Endometrial microvascular endothelial cells (primary cell): ENCODE data around the gene TAF6. TPM values are rescaled to one million over a fixed set of nuclear protein-coding genes. Genes with fewer than 3 reads are reported as not detected.

Experiments
- total RNA-seq: library from RNA; depleted of rRNA; stranded (reverse); fragments of >200 nt; gene quantifications from one replicate; pipeline ENCODE4 v1.2.3, GENCODE V29; 2015; ENCODE audit errors: inconsistent ontology term

TAF6 gene
- total RNA-seq, 1 donor from 2014 or later = 101 TPM

Other genes with a start within 250 kb of the TAF6 start
- not detected for gene OR2AE1, start 242.3 kb downstream of the TAF6 start, total RNA-seq
- 25.3 TPM for gene TRIM4, start 199.8 kb downstream of the TAF6 start, total RNA-seq
- gene GJC3, start 189.7 kb downstream of the TAF6 start, total RNA-seq = 2.0 TPM
- not detected for gene AZGP1, start 143.3 kb downstream of the TAF6 start, total RNA-seq
- 13.8 TPM for gene ZKSCAN1, start 103.8 kb downstream of the TAF6 start, total RNA-seq
- gene ZSCAN21, start 69.6 kb downstream of the TAF6 start, total RNA-seq = 6.0 TPM
- 14.9 TPM for gene ZNF3, start 37.6 kb downstream of the TAF6 start, total RNA-seq
- gene COPS6, start 30.4 kb downstream of the TAF6 start, total RNA-seq = 158 TPM
- gene MCM7, start 18.0 kb downstream of the TAF6 start, total RNA-seq = 168 TPM
- gene AP4M1, start 17.7 kb downstream of the TAF6 start, total RNA-seq = 54.1 TPM
- 28.3 TPM for gene CNPY4, start 276 bp upstream of the TAF6 start, total RNA-seq
- 5.1 TPM for gene MBLAC1, start 7.6 kb upstream of the TAF6 start, total RNA-seq
- gene LAMTOR4, start 29.6 kb upstream of the TAF6 start, total RNA-seq = 170 TPM
- 8.5 TPM for gene TRAPPC14, start 39.4 kb upstream of the TAF6 start, total RNA-seq
- gene GAL3ST4, start 49.3 kb upstream of the TAF6 start, total RNA-seq = 4.2 TPM
- 0.09 TPM for gene GPC2, start 58.0 kb upstream of the TAF6 start, total RNA-seq
- gene STAG3, start 58.6 kb upstream of the TAF6 start, total RNA-seq = not detected
- gene PVRIG, start 100.6 kb upstream of the TAF6 start, total RNA-seq = not detected
- gene SPDYE3, start 188.3 kb upstream of the TAF6 start, total RNA-seq = not detected
- gene PILRB, start 238.8 kb upstream of the TAF6 start, total RNA-seq = 20.9 TPM